GM19023 (cell line): ENCODE results near the gene PITPNC1.
"Not testable (repeated sequence)": the region's sequence is repeated elsewhere in the genome, so short reads cannot be mapped to it uniquely, and the experiment has no call there.

ENCODE experiments used
- ATAC-seq: cut with Tn5 transposase; IDR thresholded peaks from one replicate; pipeline ENCODE4 v1.9.1; 2021; ENCODE audit warnings: mild to moderate bottlenecking, moderate library complexity; ENCODE audit not compliant: unreplicated experiment

The PITPNC1 gene

DNA sequence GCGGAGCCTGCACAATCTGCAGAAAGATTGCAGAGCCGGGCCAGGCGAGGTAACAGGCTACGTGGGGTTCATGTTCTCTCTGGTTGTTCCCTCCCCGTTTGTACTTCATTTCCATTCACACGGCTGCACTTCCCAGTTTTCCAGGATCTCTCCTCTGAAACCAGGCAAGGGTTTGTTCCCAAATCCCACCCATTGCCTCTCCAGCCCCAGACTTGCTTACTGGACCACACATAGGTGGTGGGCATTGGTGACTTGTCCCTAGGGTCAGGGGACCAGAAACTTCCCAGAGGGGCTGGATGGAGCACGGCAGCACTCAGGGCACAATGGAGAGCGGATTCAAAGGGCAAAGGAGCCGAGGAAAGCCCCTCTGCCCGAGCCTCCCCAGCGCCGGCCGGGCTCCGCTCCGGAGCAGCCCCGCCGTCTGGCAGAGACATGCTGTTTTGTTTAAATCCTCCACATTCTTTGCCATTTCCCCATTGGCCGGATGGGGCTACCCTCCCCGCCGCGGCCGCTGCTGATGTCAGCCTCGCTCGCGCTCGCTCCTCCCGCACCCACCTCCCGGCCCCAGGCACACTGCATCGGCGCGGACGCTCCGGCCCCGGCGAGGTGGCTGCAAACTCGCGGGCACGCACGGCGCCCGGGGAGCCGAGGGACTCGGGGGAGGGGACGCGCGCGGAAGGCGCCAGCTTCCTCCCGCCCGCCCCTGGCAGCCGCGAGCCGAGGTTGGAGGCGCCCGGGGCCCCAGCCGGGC is at the start of gene PITPNC1:
PITPNC1 (plus strand) TSS at position 545 of the 751 bp plus-strand sequence.
- ATAC-seq, result peak; percentile 66

DNA sequence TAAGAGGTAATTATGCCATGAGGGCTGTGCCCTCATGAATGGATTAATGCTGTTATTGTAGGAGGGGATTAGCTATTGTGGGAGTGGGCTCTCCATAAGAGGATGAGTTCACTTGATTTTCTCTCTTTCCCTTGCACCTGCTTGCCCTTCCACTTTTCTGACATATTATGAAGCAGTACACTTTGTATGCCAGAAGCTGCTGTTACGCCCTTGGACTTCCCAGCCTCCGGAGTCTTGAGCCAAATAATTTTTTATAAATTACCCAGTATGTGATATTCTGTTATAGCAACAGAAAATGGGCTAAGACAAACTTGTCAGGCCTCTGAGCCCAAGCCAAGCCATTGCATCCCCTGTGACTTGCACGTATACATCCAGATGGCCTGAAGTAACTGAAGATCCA is 49.1 kb upstream of the PITPNC1 start:
- ATAC-seq, result no peak

GRCh38 chr17:67331381-67332161 is 45.5 kb upstream of the PITPNC1 start:
- ATAC-seq, result not testable (repeated sequence)

GRCh38 chr17:67332162-67332508 is 44.9 kb upstream of the PITPNC1 start:
- ATAC-seq, result not testable (repeated sequence)

DNA sequence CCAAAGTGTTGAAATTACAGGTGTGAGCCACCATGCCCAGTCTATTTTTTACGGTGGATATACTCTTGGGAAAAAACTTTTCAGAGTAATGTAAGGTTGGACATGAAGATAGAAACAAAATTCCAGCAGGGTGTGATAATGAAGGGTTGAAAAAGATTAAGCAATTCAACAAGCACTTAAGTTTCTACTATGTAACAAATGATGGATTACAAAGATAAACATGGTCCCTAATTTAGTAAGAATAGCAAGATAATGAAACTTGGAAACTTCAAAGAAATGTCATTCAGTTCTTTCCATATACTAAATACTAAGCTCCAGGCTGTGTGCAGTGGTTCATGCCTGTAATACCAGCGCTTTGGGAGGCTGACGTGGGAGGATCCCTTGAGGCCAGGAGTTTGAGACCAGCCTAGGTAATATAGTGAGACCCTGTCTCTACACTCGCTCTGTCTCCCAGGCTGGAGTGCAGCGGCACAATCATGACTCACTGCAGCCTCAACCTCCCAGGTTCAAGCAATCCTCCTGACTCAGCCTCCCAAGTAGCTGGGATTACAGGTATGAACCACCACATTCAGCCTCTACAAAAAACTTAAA is 41.7 kb upstream of the PITPNC1 start:
- no peak for ATAC-seq

GRCh38 chr17:67336859-67337258 is 40.2 kb upstream of the PITPNC1 start:
- ATAC-seq, result no peak

DNA sequence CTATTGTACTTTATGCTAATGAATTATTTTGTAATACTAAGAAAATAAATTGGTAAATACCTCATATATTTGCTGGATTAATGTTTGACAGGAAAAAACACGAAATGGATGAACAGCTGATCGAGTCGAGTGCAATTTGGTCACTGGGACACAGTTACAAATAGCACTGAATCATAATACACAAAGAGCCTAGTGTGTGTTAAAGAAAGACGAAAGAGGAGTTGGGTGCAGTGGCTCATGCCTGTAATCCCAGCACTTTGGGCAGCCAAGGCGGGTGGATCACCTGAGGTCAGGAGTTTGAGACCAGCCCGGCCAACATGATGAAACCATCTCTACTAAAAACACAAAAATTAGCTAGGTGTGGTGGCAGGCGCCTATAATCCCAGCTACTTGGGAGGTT is 38.7 kb upstream of the PITPNC1 start:
- not testable (repeated sequence) for ATAC-seq

GRCh38 chr17:67343237-67343636 is 33.8 kb upstream of the PITPNC1 start:
- ATAC-seq, result no peak

- no peak for ATAC-seq
Measured at GRCh38 chr17:67347826-67348225, 29.3 kb upstream of the PITPNC1 start.

GRCh38 chr17:67349420-67349819 is 27.7 kb upstream of the PITPNC1 start:
- ATAC-seq, result no peak

DNA sequence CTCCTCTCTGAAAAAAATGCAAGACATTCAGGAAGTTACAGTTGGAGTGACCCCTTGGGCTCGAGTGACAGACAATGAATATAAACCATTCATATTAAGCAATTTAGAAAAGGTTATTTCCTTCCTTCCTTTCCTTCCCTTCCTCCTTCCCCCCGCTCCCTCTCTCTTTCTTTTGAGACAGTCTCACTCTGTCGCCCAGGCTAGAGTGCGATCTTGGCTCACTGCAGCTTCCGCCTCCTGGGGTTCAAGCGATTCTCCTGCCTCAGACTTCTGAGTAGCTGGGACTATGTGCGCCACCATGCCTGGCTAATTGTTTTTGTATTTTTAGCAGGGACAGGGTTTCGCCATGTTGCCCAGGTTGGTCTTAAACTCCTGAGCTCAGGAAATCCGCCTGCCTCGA is 23.9 kb upstream of the PITPNC1 start:
- no peak for ATAC-seq

GRCh38 chr17:67353929-67354574 is 23.0 kb upstream of the PITPNC1 start:
- ATAC-seq, result no peak

GRCh38 chr17:67358612-67359011 is 18.5 kb upstream of the PITPNC1 start:
- ATAC-seq, result no peak

DNA sequence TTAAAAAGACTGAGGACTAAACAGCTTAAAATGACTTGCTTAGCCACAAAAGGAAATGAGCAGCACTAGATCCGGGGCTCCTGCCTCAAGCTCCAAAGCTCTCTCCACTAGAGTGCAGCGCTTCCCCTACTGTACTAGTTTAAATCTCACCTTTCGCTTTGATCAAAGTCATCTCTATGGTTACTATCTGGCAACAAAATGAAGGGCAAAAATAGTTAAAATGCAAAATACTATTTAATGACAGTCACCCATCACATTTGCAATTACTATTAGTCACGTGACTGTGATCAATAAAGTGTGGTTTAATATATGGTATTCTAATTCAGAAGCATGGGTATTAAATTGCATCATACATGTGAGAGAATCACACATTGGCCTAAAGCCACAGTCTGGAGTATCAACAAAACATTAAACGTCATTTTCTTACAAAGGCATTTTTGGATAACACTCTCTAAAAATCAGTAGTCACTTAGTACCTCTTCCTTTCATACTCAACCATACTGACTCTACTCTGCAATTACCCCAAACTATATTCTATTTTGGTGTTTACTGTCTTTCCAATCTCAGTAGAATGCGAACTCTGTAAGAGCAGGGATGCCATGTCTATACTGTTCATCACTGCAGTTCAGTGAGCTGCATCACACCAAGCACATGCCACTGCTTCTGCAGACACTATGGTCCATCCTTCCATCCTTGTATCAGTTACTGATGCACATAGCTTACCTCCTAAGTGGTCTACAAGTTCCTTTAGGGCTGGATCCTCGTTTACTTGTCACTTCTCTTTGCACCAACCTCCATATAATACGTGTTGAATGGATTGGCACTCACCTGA is 16.9 kb upstream of the PITPNC1 start:
- no peak for ATAC-seq

DNA sequence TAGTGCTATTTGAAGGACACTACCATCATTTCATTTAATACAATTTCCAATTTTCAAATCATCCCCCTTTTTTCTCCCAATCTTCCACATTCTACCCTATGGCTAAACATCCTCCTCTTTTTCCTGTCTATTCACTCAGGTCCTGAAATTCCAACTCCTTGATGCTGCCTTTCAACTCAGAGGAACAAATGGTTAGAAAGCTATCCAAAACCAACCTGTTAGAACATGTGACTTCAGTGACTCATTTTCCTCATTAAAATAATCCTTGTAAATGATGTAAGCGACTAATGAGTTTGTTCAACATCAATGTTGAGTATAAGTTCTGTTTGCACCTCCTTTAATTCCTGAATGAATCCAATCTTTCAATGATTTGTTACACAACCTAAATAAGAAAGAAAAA is 16.2 kb upstream of the PITPNC1 start:
- ATAC-seq, result no peak

DNA sequence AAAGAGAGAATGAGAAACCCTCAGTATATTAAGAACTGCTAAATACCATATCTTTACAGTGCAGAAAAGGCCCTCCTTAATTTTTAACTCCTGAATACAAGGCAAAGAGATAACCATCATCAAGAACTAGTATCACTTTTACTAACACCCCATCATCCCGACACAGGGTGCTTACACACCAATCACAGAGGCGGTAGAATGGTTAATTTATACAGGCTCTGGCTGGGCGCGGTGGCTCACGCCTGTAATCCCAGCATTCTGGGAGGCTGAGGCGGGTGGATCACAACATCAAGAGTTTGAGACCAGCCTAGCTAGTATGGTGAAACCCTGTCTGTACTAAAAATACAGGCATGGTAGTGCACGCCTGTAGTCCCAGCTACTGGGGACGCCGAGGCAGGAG is 14.9 kb upstream of the PITPNC1 start:
- ATAC-seq, result no peak

DNA sequence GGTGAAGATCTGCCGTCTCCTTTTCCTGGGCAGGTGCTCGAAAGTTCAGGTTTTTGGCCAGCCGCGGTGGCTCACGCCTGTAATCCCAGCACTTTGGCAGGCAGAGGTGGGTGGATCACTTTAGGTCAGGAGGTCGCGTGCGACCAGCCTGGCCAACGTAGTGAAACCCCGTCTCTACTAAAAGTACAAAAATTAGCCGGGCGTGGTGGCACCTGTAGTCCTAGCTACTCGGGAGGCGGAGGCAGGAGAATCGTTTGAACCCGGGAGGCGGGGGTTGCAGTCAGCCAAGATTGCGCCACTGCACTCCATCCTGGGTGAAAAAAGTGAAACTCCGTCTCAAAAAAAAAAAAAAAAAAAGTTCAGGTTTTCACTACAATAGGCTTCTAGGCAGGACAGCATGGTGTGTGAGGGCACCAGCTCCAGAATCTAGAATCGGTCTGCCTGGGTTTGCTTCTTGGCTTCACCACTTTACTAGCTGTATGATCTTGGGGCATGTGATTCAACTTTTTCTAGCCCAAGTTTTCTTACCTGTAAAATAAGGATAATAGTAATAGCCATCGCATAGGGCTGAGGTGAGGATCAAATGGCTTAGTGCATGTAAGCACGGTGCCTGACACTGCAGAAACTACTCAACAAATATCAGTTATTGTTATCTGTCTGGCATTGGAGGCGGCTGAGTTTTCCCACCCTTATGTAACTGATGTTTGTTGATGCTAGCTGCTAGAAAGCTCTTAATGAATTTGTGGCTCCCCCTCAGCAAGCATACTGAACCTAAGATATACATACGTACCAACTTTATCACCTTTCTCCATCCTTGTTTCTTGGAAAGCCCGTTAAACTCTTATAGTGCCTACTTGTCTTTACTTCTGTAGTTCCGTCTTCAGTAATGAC is 12.0 kb upstream of the PITPNC1 start:
- peak; percentile 2 for ATAC-seq

- peak; percentile 7 for ATAC-seq
Measured at GRCh38 chr17:67365738-67366192, 11.3 kb upstream of the PITPNC1 start.
